ENCODE results near the gene IFIT1. TPM values are rescaled to one million over a fixed set of nuclear protein-coding genes. Genes with fewer than 3 reads are reported as not detected.

IFIT1 gene
- total and polyA plus RNA-seq, 2 experiments from 2014 or later = 1.5 to 3.9 TPM

- no peaks in the 10 kb centered on the region for H3K9me2 ChIP-seq (ENCODE audit: insufficient read depth)
- no peak overlapping the region for H3K4me2 ChIP-seq
- Mint-ChIP-seq H3K36me3 (ENCODE audit: low read depth) (no peaks in the 10 kb centered on the region), H3K27me3 (ENCODE audit: insufficient read depth, low read depth, poor library complexity) (peaks cover 2% of the 10 kb centered on the region), H3K4me3 (no peak overlapping the region), H3K9me3 (no peaks in the 10 kb centered on the region; the same call in 2 of the 3 replicates), H3K4me1 (peaks cover 12% of the 10 kb centered on the region), H3K27ac (no peak overlapping the region)
- H3K4me3 ChIP-seq = no peak overlapping the region
- no peak for TF ChIP-seq EZH2phosphoT487 (IDR thresholded peaks at IDR 0.05; ENCODE audit: unreplicated experiment)
- no peak for TF ChIP-seq EZH2 (IDR thresholded peaks at IDR 0.05; ENCODE audit: low read depth, unreplicated experiment)
- no peak for TF ChIP-seq CTCF (conservative IDR thresholded peaks at IDR 0.05; ENCODE audit: low read depth in 2 of 2)
- no peak for TF ChIP-seq REST (IDR thresholded peaks at IDR 0.05; ENCODE audit: unreplicated experiment)
- no peak for TF ChIP-seq ZNF331 (CRISPR knock-in tag; IDR thresholded peaks at IDR 0.05; ENCODE audit: low read depth)
- TF ChIP-seq ZNF114 (CRISPR knock-in tag; IDR thresholded peaks at IDR 0.05) = no peak
- TF ChIP-seq NANOG (IDR thresholded peaks at IDR 0.05; ENCODE audit: borderline replicate concordance) = no peak
- no peak for TF ChIP-seq ZNF462 (CRISPR knock-in tag; IDR thresholded peaks at IDR 0.05)
- no peak for TF ChIP-seq POLR2AphosphoS5 (IDR thresholded peaks at IDR 0.05; ENCODE audit: low read depth)
- TF ChIP-seq CREB1 (CRISPR knock-in tag; IDR thresholded peaks at IDR 0.05; ENCODE audit: low read depth) = no peak
- TF ChIP-seq ETS1 (IDR thresholded peaks at IDR 0.05) = no peak
- TF ChIP-seq JUNB (IDR thresholded peaks at IDR 0.05; ENCODE audit: unreplicated experiment) = no peak
- no peak for TF ChIP-seq STAT1 (IDR thresholded peaks at IDR 0.05; ENCODE audit: unreplicated experiment)
- ATAC-seq (no peak), DNase-seq (ENCODE audit: low spot score) (no peak)
- no peaks in the 10 kb centered on the region for H3F3A ChIP-seq (replicated peaks; ENCODE audit: low read depth)
- H3K79me2 ChIP-seq (replicated peaks; ENCODE audit: insufficient read depth) = no peaks in the 10 kb centered on the region
- H2AFZ ChIP-seq = no peak overlapping the region
- H3K4me1 ChIP-seq (ENCODE audit: insufficient read depth) = no peaks in the 10 kb centered on the region
- no peaks in the 10 kb centered on the region for H3K27me3 ChIP-seq (ENCODE audit: insufficient read depth)
- no peaks in the 10 kb centered on the region for H4K20me1 ChIP-seq (replicated peaks; ENCODE audit: insufficient read depth)
- H3K36me3 ChIP-seq (ENCODE audit: insufficient read depth) = no peaks in the 10 kb centered on the region
- H3K27ac ChIP-seq (ENCODE audit: low read depth) = no peak overlapping the region
These were observed 24.3 kb upstream of the IFIT1 start for GRCh38 chr10:89368129-89368528.
